GM12801 (cell line): ENCODE results near the gene SLC26A1.

ENCODE experiments used
- TF ChIP-seq, protein P1 (sequence below): IDR thresholded peaks from one replicate; pipeline ENCODE4 v1.5.1; 2011; ENCODE audit warnings: control low read depth; ENCODE audit not compliant: insufficient read length; ENCODE audit errors: extremely low read depth

SLC26A1 gene

DNA sequence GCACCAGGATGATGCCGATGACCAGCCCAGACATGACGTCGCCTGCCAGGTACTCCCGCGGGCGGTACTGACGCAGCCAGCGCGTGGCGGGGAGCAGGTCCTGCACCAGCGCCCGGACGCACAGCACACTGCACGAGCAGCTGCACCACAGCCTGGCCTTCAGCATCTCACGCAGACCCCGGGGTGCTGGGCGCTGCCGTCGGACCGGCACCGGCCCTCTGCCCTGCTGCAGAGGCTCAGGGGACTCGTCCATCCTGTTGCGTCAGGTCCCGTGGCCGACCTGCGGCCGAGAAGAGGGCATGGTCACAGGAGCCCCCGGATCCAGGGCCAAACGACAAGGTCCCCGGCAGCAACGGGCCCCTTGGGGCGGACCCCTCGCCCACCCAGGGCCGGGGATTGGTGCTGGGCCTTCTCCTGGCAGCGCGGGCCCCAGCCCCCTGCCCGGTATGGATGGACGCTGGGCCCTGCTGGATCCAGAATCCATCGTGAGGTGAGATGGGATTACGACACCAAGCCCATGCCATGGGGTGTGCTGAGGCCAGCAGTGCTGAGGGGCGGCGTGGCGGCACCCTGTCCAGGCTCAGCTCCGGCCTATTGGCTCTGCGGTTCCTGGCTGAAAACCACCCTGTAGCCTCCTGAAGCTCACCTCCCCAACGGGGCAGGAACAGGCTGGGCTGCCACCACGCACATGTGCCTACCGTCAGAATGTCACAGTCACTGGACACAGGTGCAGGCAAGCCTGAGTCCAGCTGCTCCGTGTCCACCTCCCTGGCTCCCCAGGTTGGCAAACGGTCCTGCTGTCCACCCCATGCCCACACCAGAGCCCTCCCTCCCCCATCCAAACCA is 1.5 kb downstream of the SLC26A1 start:
- TF ChIP-seq, protein P1, sequence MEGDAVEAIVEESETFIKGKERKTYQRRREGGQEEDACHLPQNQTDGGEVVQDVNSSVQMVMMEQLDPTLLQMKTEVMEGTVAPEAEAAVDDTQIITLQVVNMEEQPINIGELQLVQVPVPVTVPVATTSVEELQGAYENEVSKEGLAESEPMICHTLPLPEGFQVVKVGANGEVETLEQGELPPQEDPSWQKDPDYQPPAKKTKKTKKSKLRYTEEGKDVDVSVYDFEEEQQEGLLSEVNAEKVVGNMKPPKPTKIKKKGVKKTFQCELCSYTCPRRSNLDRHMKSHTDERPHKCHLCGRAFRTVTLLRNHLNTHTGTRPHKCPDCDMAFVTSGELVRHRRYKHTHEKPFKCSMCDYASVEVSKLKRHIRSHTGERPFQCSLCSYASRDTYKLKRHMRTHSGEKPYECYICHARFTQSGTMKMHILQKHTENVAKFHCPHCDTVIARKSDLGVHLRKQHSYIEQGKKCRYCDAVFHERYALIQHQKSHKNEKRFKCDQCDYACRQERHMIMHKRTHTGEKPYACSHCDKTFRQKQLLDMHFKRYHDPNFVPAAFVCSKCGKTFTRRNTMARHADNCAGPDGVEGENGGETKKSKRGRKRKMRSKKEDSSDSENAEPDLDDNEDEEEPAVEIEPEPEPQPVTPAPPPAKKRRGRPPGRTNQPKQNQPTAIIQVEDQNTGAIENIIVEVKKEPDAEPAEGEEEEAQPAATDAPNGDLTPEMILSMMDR = no peak

DNA sequence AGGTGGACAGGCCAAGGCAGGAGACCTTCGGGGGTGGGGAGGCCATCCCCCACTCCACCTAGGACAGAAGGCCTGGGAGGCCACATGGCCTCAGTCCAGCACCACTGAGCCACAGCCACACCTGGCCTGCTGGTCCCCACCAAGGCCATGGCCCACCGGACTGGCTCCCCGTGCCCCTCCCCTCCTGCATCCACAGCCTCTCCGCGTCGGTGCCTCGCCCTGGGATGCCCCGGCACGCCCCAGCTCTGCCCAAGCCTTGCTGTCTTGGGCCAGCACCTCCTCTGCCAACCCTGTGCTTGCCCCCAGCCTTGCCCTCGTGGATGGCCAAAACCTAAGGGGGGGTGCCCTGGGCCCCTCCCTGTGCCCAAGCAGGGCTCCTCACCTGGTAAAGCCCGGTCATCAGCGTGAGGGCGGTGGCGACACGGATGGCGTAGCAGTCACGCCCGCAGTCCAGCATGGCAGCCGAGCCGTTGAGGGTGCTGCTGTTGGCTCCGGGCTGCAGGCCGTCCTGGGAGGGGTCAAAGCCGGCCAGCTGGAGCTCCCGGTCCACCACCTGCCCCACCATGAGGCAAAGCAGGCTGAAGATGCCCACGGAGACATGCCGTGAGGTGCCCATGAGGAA is 2.3 kb downstream of the SLC26A1 start:
- TF ChIP-seq, protein P1 = no peak

DNA sequence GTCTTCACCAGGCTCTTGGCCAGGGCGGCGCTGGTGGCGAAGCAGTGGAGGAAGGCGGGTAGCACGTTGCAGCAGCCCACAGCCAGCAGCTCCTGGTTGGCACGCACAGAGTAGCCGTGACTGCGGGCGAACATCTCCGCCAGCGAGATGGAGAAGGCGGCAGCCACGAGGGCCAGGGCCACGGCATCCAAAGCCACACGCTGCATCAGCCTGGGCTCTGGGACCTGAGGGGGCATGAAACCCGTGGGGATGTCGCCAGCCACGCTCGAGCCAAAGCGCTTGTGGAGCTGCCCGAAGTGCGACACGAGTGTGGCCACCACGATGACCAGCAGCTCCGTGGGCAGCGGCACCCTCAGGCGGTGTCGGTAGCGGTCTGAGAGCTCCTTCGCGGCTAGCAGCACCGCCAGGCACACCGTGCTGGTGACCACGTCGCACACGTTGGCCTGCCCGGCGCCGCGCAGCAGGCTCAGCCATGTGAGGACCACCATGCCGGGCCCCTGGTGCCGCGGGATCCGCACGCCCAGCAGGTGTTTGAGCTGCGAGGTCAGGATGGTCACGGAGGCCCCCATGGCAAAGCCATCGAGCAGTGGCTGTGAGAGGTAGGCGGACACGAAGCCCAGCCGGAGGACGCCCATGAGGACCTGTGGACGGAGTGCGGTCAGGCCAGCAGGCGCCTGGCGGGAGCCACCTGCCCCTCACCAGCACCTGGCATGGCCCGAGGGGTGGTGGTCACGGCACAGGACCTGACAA is 3.3 kb downstream of the SLC26A1 start:
- TF ChIP-seq, protein P1 = no peak

DNA sequence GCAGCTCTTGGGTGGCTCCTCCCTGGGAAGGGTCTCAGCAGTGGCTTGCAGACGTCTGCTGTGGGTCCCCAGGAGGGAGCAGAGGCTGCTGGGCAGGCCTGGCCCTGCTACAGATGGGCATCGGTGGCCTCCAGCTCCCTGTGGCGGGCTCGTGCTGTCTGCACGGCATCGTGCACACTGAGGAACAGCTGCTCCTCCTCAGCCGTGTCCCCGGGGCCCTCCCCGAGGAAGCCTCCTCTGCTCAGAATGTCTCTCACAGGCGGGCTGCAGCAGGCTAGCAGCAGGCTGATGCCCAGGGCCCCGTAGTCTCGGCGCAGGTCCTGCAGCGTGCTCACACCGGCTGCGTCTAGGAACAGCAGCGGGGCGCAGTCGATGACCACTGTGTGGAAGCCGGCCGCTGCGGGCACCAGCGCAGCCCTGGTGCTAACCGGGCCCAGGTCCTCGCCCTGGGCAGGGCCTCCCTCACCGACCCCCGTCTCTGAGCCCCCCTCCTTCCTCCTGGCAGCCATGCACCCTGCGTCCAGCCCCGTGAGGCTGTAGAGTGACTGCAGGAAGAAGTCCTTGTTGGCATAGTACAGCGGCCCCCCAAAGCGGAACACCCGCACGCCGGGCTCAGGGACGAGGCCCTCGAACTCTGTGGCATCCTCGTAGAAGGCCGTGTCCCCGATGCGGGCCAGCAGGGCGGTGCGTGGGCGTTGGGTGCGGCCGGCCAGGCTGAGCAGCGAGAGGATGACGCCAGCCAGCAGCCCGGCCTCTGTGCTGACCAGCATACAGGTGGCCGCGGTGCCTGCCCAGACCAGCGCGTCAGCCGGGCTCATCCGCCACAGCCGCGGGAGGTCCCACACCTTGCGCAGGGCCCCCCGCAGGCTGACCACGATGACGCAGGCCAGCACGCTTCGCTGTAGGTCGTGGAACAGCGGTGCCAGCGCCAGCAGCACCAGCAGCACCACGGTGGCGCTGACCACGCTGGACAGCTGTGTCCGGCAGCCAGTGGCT is 4.2 kb downstream of the SLC26A1 start:
- TF ChIP-seq, protein P1 = no peak

DNA sequence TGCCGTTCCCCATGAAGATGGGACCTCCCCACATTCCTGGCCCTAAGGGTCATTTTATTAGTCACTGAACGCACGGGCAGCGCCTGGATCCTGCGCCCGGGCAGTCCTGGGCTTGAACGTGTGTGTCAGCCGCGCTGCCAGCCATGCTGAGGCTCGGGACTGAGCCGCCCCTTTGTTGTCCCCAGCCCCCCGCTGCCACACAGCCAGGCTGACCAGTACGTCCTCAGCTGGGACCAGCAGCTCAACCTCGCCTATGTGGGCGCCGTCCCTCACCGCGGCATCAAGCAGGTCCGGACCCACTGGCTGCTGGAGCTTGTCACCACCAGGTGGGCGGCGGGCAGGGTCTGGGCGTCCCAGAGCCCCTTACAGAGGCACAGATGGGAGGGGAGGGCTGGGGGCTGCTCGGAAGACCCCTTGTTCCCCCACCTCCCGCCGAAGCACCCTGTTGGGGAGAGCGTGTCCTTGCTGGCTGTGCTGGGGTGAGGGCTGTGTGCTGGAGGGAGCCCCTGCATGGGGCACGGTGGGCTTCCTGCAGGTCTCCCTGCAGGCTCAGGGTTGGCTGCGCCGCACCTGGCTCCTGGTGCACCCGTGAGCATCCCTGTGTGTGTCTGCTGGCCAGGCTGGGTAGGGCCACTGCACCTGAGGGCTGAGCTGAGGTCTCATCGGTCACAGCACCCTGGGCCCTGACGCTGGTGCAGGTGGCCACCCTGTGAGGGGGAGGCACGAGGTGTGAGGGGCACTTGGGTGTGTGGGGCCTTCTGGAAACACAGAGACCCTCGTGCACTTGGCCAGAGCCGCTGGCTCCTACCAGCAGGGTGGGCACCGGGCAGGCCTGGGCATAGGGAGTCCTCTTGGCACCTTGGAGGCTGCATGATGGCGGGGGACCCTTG is 5.3 kb downstream of the SLC26A1 start:
- TF ChIP-seq, protein P1 = no peak

DNA sequence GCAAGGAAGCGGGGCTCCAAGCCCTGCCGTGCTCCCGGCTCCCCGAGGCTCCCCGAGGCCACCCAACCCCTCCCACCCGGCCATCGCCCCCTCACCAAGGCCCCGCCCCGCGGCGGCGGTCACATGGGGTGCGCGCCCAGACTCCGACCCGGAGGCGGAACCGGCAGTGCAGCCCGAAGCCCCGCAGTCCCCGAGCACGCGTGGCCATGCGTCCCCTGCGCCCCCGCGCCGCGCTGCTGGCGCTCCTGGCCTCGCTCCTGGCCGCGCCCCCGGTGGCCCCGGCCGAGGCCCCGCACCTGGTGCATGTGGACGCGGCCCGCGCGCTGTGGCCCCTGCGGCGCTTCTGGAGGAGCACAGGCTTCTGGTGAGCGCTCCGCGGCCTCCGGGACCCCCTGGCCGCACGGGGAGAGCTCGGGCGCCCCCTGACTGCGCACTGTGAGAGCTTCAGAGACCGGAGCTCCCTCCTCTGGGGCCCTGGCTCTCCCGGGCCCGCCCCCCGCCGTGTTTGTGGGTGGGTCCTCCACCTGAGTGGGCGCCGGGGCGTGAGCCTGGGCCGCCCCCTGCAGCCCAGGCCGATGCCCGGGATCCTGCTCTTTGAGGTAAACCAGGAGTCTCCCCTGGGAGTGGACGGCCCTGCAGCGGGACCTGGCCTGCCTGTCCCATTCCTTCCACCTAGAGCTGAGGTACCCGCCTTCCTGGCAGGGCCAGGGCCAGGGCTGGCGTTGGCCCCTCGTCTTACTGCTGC is 6.2 kb downstream of the SLC26A1 start, which contains the start of gene IDUA:
Gene IDUA, plus strand, starts transcription at position 166 of the 745 bp plus-strand sequence. Its CDS starts 41 bp downstream, at position 207.
- TF ChIP-seq, protein P1 = no peak
